H1 (cell line): ENCODE results near the gene LRRK1. TPM values are rescaled to one million over a fixed set of nuclear protein-coding genes. Genes with fewer than 3 reads are reported as not detected.

Experiments used
- BACH1 ChIP-seq: IDR thresholded peaks from 2 replicates; pipeline ENCODE4 v1.6.1; 2012; ENCODE audit warnings: low read length, improper control_type of control experiment
- CBX5 ChIP-seq: fragments of 300-800, 300-1000 bp; sonication (generic); IDR thresholded peaks from 2 replicates; pipeline ENCODE4 v1.7.1; 2016; ENCODE audit warnings: antibody characterized with exemption, low read length, low read depth
- CREB1 ChIP-seq: IDR thresholded peaks from 2 replicates; pipeline ENCODE4 v1.6.1; 2012; ENCODE audit warnings: inconsistent platforms
- CTCF ChIP-seq, 3 experiments: IDR thresholded peaks; 1 replicate in 2 of 3; 2 replicates in 1 of 3; pipeline versions ENCODE4 v1.5.1 to v1.6.1; 2011; ENCODE audit warnings: low read length in 3 of 3, mild to moderate bottlenecking in 3 of 3, inconsistent platforms in 2 of 3, low read depth in 1 of 3, moderate library complexity in 1 of 3; ENCODE audit not compliant: insufficient read depth in 1 of 3; ENCODE audit errors: control extremely low read depth in 1 of 3
- EZH2 ChIP-seq: fragments of 200-600 bp; sonication (generic); IDR thresholded peaks from 2 replicates; pipeline ENCODE4 v1.7.1; 2012; ENCODE audit warnings: low read depth, mild to moderate bottlenecking, moderate library complexity, low read length, inconsistent platforms; ENCODE audit not compliant: severe bottlenecking
- GTF2F1 ChIP-seq: IDR thresholded peaks from 2 replicates; pipeline ENCODE4 v1.6.1; 2012; ENCODE audit warnings: low read depth, low read length, improper control_type of control experiment, borderline replicate concordance
- HDAC6 ChIP-seq: IDR thresholded peaks from one replicate; pipeline ENCODE4 v1.7.1; 2012; ENCODE audit warnings: low read depth, mild to moderate bottlenecking, inconsistent platforms, low read length, moderate library complexity
- NANOG ChIP-seq: IDR thresholded peaks from 2 replicates; pipeline ENCODE4 v1.6.1; 2011; ENCODE audit warnings: low read length, low read depth, mild to moderate bottlenecking, inconsistent platforms; ENCODE audit not compliant: insufficient read depth, poor library complexity, severe bottlenecking
- PHF8 ChIP-seq: fragments of 200-600 bp; sonication (generic); conservative IDR thresholded peaks from 2 replicates; pipeline ENCODE4 v1.7.1; 2012; ENCODE audit warnings: low read depth, mild to moderate bottlenecking, inconsistent platforms, low read length, moderate library complexity
- POLR2A ChIP-seq, 2 experiments: IDR thresholded peaks; 1 replicate in 1 of 2; 2 replicates in 1 of 2; pipeline ENCODE4 v1.6.1; 2011; ENCODE audit warnings: low read depth in 2 of 2, low read length in 2 of 2, mild to moderate bottlenecking in 2 of 2; ENCODE audit errors: control extremely low read depth in 1 of 2
- RAD21 ChIP-seq, 2 experiments: IDR thresholded peaks in 1 of 2; conservative IDR thresholded peaks in 1 of 2; 2 replicates each; pipeline ENCODE4 v1.6.1; 2011; ENCODE audit warnings: low read depth in 2 of 2, low read length in 2 of 2, improper control_type of control experiment in 1 of 2, inconsistent platforms in 1 of 2, mild to moderate bottlenecking in 1 of 2, moderate library complexity in 1 of 2
- RBBP5 ChIP-seq: IDR thresholded peaks from 2 replicates; pipeline ENCODE4 v1.7.1; 2012; ENCODE audit warnings: low read depth, mild to moderate bottlenecking, inconsistent platforms, low read length, moderate library complexity, borderline replicate concordance
- RNF2 ChIP-seq: fragments of 200-900, 300-1000 bp; sonication (generic); IDR thresholded peaks from 2 replicates; pipeline ENCODE4 v1.7.1; 2016; ENCODE audit warnings: borderline replicate concordance, low read depth, mild to moderate bottlenecking, antibody characterized with exemption, low read length; ENCODE audit not compliant: poor library complexity, severe bottlenecking; ENCODE audit errors: missing control alignments
- TAF1 ChIP-seq: IDR thresholded peaks from 2 replicates; pipeline ENCODE4 v1.6.1; 2011; ENCODE audit warnings: mild to moderate bottlenecking, low read depth, low read length
- TEAD4 ChIP-seq: IDR thresholded peaks from 2 replicates; pipeline ENCODE4 v1.6.1; 2012; ENCODE audit warnings: low read depth, low read length, inconsistent platforms, mixed read lengths
- USF2 ChIP-seq: IDR thresholded peaks from 2 replicates; pipeline ENCODE4 v1.6.1; 2011; ENCODE audit warnings: low read length, improper control_type of control experiment
- ZNF274 ChIP-seq: IDR thresholded peaks from 2 replicates; pipeline ENCODE4 v1.7.0; 2012; ENCODE audit warnings: low read length, borderline replicate concordance; ENCODE audit errors: extremely low read depth
- polyA plus RNA-seq, 7 experiments: library from polyadenylated mRNA; depleted of rRNA in 3 of 7; stranded (reverse) in 5 of 7; unstranded in 2 of 7; fragments of >200 nt in 5 of 7; fragments of 200-250 nt in 2 of 7; gene quantifications; 1 replicate in 5 of 7; 2 replicates in 1 of 7; 4 replicates in 1 of 7; pipeline versions ENCODE4 v1.2.1 to v1.2.3, GENCODE V29; 2011 to 2013; ENCODE audit warnings: missing spikeins in 2 of 7, mixed read lengths in 2 of 7
- total RNA-seq: library from RNA; stranded (reverse); fragmentation: NEBNext Ultra II Directional; extraction: Animal tissue kit (Norgen Biotek cat#: 25700); gene quantifications from 2 replicates; pipeline ENCODE4 v1.2.1, GENCODE V29; 2021

LRRK1 gene
- total and polyA plus RNA-seq, 2 of the 8 experiments (the other 6 are each of a cell fraction or from before 2014, with no cell fraction given): 1.2 to 3.6 TPM

- no peak for TF ChIP-seq POLR2A (IDR thresholded peaks at IDR 0.05; ENCODE audit: control extremely low read depth in 1 of 2, low read depth in 2 of 2, low read length in 2 of 2)
- no peak for TF ChIP-seq CTCF (IDR thresholded peaks at IDR 0.05; ENCODE audit: control extremely low read depth in 1 of 3, insufficient read depth in 1 of 3, low read depth in 1 of 3, low read length in 3 of 3)
- 0 out of 2 replicates have a peak, but pooled peaks have one; percentile 21 for TF ChIP-seq BACH1
- TF ChIP-seq TEAD4: no peak
- TF ChIP-seq GTF2F1: no peak
- no peak for TF ChIP-seq CREB1
- TF ChIP-seq HDAC6: no peak
- TF ChIP-seq USF2: no peak
- TF ChIP-seq CBX5: no peak
- TF ChIP-seq RAD21 (IDR thresholded peaks at IDR 0.05 in 1 of 2, conservative IDR thresholded peaks at IDR 0.05 in 1 of 2; ENCODE audit: low read depth in 2 of 2, low read length in 2 of 2): no peak
- no peak for TF ChIP-seq TAF1
- 0 out of 2 replicates have a peak, but pooled peaks have one; percentile 2 for TF ChIP-seq RBBP5
- TF ChIP-seq NANOG: no peak
- TF ChIP-seq RNF2: peak; percentile 69
- no peak for TF ChIP-seq PHF8
- no peak for TF ChIP-seq ZNF274
- peak; percentile 84 for TF ChIP-seq EZH2
Observed at GRCh38 chr15:100918690-100919480, at the start of gene LRRK1 (continued).
